NOMO-1 treated with DMSO at 0.1 percent for 48 hours (cell line): ENCODE data around the gene AMIGO1.

Experiments
- DNase-seq: peaks from one replicate; lab custom pipeline; 2025; ENCODE audit not compliant: unreplicated experiment; lab: John Stamatoyannopoulos, UW

AMIGO1 gene

DNA sequence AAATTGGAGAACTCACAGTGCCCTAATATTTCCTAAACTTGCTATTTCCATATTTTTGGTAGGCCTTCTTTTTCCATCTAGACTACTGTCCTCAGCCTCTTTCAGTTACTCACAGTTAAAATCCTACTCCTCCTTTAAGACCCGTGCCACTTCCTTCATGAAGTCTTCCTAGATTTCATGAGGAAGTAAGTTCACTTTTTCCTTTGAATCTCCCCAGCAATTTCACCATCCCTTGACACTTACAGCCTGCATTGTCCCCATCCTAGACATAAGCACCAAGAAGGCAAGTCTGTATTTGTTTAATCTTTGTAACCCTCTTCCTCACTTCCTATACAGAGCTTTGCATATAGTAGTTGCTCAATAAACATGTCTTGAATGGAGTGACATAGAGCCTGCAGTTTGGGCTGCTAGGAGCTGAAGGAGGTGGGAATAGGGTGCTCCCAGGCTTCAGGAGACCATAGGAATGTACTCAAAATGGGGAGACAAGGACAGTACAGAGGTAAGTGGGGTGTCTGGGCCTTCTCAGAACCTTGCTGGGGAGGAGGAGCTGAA lies 24.9 kb upstream of the AMIGO1 start:
- DNase-seq: no peak

DNA sequence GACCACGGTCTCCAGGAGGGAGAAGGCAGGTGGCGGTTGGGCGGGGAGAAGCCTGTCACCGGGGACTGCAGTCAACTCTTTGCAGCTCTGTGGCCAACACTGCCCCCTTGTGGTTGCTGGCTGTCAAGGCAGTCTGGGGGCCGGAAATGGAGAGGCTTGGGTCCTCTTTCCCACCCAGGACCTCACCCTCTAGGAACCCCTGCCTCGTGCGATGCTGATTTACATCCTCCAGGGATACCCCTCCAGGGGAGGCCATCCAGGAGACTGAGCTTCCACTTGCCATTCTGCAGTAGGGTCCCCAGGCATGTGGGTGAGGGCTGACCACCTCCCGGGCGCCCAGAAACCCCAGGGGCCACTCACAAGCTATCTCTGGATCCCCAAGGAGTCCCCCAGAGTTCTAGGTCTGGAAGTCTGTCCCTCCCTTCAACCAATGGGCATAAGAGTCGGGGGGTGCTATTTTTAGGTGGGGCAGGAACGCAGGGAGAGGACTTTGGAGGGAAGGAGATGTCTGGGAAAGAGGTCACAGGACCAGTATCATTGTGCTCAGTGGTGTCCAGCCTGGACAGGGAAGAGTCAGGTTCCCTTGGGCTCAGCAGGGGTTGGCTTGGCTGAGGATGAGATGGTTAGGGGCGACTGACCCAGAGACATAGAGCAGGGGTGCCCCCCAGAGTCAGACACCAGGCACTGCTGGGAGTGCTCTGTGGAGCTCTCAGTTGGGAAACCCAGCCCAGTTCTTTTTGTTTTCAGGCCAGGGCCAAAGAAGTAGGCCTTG lies 23.0 kb upstream of the AMIGO1 start:
- DNase-seq: peak; percentile 69

DNA sequence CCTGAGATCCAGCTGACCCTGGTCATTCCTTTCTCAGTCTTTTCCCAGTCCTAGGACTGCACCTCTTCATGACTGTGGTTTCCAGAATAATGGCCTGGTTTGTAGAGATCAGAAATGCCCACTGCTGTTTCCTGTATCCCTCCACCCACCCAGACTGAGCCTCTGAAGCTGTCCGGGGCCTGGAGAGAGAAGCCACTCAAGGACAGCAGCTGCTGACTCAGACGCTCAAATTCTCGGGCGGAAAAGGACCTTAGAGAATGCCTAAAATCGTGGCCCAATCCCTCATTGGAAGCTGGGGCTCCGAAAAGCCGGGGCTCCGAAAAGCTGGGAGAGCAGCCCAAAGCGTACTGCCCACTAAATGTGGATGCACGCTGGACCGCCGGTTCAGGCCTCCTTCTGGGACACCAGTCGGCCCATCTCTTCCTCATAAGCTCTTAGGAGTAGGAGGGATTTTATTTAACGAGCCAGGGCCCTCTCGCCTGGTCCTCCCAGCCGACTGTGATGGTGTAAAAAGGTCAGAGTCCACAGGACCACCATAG lies 22.4 kb upstream of the AMIGO1 start:
- no peak for DNase-seq

DNA sequence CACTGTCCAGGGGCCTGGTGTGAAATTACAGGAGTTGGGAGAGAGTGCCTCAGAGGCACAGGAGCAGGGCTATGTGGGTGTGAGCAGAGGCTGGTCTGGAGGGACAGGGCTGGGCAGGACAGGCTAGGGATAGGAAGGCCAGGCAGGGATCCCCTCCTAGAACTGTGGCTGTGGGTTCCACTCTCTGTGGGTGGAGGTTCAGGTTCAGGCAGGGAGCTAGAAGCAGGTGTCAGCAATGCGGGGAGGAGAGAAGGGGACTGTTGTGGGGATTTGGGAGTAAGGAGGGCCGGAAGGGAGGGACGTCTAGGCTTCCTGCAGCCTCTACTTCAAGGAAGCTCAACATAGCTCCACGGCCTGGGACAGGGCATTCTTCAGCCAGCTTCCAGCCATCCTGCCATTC lies 21.9 kb upstream of the AMIGO1 start:
- no peak for DNase-seq

DNA sequence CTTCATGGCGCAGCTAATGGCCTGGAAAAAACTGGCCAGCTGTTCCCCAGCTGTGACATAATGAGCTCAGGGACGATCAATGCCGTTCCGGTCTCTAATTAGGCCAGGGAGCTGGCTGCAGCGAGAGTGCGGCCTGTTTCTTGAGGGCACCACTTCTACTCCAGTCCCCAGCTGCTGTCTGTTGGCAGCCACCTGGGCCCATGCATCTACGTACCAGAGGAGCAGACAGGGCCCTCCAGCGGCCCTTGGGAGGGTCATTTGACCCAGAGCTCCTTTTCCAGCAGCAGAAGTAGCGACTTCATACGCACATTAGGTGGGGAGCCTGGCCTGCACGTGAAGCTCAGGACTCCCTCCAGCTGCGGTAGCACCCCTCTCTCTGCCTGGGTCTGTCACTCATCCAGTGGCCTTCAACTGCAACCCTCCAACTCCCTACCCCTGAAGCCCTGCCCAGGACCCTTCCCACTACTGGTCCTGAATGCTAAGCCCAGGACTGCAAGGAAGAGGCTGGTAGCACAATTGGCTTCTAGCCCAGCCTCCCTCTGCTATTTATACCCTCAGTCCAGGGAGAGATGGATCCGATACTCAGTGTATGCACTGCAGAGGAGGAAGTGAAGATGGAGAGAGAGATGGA lies 21.0 kb upstream of the AMIGO1 start:
- no peak for DNase-seq

DNA sequence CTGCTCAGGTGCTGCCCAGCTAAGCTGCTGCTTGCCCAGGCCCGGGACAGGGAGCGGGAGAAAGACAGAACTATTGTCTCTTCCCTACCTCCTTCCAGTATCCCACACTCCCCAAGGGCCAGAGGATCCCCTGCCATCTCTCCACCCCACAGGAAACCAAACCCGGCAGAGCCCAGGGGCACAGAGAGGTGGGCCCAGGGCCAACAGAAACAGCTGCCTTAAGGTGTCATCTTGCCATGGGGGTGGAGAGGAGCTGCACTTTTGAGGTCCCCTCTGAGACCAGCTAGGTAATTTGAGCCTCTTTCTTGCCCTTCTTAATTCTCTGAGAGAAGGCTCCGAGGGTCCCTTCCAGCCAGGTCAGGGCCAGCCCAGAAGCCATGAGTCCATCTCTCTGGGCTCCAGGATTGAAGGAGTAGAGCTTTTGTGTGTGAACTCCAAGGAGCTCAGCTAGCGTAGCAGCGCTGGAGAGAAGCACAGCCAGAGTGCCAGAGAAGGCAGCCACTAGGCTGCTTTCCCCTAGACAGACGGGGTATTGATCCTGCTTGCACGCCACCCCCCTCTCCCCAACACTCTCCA lies 20.4 kb upstream of the AMIGO1 start:
- DNase-seq: no peak

DNA sequence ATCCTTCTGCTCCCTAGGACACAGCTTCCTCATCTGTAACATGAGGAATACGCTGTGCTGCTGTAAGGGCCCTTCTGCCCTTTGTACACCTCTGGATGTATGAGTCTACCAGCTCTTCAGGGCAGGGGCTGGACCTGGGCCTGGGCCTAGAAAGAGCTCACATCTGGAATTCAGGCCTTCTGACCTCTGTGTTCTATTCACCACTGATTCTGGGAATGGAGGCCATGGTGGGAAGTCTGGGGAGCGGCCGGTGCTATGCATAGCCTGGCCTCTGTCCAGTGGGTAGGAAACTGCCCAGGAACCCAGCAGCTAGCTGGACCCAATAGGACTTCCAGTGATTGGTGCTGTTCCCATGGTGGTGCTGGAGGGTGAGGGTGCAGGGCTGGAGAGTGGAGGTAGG lies 19.2 kb upstream of the AMIGO1 start:
- DNase-seq: no peak

DNA sequence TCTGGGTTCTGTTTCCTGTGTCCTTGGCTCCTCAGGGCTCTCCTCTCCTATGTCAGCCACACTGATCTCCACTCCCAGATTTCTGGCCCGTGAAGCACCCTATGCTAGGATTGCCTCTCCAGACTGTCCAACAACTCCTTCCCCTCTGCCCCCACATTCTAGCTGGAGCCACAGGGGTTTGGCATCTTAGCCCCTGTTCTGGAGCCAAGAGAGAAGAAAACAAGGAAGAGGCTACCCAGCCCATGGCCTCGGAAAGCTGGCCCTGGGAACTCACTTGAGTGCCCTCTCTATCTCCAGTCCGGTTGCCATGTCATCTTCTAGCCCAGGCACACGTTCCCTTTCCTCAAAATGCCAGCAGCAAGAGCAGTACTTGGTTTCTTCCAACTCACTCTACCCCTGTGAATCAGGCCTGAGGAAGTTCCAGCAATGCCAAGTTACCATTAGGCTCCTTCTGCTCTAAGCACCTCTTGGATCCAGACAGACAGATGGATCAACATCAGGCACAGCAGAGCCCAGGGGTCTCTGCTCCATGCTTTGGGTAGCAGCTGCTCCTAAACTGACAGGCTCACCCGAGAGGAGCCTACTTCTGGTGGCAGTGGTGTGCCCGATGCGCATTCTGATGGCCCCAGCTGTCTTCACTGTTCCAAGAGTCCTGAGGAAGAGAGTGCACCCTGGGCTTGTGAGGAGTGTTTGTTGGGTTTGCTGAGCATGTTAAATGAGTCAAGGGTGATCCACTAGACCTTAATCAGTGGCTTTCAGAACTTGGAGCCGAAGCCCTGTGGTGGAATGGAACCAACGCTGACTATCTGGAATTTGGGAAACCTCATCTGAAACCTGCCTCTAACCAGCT lies 18.5 kb upstream of the AMIGO1 start:
- no peak for DNase-seq

DNA sequence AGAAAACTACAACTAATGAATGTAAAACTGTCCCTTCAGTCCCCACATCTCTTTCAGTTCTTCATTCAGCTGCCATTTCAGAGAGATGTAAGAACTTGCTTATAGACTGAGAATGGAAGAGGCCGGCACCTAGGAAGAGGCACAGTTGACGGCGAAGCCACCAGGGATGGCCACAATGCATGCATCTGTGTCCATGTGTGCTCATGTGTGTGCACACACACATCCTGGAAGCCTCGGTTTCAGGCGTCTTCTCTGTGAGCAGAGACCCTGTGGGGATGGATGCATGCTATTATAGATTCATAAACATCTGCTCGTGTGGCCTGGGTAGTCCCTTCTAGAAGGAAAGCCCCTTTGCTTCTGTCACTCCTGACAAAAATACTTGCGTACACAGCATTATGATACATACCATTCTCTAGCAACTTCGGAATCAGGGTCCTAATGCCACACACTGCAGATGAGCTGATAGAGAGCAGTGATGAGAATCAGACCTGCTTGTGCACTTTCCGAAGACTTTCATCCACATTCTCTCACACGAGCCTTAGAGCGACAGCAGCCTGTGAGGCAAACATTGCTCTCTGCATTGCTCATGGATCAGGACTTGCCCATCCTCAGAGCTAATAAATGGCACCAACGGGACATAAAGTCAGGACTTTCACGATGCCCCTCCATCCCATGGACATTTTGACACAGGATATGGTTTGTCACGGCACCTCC lies 17.7 kb upstream of the AMIGO1 start:
- no peak for DNase-seq

DNA sequence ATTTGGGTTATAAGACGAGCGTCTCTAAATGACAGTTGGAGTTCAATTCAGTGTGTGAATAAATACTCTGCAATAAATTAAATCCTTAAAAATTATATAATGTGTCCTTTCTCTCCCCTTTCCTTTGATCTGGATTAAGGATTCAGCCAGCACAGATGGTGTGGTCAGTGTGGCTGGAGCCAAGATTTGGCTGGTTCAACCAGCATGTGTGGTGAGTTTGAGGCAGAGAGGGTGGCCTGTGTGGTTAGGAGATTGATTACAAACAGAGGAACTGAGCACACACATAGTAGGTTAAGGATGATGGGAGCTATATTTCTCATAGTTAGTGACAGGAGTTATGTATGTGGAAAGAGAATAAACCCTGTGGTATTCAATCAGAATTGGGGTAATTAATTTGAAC lies 14.2 kb upstream of the AMIGO1 start:
- DNase-seq: no peak

DNA sequence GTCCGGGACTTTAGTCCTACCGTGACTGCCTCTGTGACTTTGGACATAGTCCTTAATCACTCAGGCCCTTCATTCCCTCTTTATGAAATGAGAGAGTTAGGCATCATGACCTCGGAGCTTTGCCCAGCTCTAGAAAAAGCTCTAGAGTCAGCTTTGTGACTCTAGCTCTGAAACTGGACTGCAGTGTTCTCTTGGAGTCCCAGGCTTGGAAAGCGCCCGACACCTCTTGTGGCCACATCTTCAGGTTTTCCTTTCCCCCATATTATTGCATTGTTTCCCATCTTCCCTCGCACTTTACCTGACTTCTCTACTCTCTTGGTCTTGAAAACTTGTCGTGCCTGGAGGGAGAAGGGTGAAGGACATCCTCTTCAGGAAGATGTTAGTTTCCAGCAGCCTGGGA lies 12.5 kb upstream of the AMIGO1 start:
- DNase-seq: no peak

DNA sequence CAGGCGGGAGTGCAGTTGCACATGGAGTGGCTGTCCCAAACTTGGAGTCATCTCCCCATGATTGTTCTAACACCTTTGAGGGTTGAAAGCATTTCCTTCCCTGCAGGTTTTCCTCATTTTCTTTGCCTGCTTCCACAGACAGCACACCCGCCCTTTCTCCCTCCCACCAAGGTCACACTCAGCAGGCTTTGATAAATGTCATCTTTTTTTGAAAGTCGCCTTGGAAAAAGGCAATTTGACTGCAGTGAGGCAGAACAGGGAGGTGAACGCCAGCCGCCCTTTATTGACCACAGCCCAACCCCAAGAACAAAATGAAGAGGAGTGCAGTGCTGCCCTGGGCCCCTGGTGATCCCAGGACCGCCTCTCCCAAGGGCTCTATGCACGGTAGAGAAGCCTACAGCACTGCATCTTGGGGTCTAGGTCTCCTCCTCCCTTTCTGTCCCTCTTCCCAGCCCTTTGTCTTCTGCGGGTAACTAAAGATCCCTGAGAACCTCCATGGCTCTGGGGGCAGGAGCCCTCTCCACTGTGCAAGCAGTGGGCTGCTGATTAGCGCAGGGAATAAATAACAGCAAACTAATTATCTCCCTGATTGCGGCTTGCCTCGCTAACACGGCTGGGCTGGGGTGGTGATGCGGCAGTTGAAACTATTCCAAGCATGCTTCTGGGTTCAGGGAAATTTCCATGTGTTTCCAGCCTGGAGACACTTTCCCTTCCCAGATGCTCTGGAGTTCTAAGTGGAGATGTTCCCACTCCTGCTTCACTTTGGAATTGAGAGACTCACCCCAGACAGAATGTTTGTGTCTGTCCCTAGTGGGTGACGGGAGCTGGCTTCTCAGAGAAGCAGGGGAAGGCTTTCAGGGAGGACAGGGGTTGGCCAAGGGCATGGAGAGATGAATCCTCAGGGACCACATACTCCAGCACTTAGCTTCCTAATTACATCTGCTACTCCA lies 11.8 kb upstream of the AMIGO1 start:
- DNase-seq: no peak

DNA sequence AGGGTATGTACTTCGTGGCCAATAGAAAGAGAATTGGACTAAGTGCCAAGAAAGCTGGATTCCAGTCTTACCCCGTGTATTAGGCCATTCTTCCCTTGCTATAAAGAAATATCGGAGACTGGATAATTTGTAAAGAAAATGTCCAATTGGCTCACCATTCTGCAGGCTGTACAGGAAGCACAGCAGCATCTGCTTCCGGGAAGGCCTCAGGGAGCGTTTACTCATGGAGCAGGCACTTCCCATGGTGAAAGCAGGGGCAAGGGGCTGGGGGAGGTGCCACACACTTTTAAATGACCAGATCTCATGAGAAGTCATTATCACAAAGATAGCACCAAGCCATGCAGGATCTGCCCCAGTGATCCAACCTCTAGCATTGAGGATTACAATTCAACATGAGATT lies 7.8 kb upstream of the AMIGO1 start:
- no peak for DNase-seq

DNA sequence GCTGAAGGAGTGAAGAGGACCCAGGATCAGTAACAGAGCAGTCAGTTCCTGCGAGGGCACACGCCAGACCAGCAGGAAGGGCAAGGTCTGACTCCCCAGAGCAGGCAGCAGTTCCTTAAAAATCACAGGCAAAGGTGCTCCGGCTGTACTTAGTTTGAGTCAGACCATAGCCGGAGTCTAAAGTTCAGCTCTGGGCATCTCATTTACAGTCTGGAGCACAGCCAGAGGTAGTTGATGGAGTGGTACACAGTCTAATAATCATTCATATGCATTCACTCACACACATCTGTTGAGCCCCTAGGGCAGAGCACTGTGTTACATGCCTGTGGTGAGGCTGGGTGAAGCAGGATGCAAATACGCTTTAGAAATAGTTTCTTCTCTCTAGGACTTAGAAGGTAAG lies 7.3 kb upstream of the AMIGO1 start:
- DNase-seq: no peak

DNA sequence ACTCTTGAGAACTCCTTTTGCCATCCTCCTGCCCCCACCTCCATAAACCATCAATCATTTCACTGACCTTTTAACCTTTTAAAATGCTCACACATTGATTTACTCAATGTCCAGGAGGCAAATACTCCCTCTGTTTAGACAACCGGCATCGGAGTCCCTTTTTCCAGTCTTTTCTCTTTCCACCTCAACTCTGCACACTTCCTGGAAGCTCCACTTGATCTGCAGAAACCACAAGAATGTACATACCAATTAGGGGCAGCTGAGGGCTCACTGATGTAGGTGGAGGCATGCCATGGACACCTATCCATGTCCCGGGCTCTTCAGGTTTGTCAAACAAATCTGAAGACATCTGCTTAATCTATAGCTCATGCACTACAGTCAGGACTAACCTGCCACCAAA lies 5.3 kb upstream of the AMIGO1 start:
- DNase-seq: no peak

DNA sequence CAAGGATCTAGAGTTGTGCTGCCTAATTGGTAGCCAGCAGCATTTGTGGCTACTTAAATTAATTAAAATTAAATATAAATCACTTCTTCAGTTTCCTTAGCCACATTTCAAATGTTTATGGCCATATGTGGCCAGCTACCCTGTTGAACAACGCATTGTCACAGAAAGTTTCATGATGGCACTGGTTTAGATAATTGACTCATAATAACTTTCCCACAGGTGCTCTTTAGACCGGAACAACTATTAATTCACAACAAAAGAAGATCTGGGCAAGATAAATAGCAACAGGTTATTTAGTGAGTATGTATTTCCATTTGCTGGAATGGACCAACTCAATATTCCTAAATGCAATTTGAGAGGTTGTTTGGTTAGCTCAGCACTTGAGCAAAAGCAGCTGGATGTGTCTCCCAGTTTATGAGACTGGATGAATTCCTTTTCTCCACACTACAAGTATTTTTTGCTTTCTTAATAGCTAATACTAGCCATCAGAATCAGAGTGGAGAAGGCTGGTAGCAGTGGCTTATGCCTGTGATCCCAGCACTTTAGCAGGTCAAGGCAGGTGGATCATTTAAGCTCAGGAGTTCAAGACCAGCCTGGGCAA lies 3.7 kb upstream of the AMIGO1 start:
- DNase-seq: no peak

DNA sequence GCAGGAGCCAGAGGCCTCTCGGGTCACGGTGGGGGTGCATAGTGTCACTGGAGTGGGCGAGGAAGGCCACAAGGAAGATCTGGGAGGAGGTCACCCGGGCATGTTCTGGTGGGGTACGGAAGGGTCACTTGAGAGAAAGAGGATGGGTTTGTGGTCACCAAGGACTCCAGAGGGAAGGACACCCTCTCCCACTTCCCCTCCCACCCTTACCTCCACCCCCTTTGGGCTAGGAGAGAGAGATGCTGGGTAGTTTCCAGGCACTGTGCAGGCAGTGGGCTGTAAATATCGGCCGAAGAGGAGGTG lies 703 bp downstream of the AMIGO1 start:
- no peak for DNase-seq

DNA sequence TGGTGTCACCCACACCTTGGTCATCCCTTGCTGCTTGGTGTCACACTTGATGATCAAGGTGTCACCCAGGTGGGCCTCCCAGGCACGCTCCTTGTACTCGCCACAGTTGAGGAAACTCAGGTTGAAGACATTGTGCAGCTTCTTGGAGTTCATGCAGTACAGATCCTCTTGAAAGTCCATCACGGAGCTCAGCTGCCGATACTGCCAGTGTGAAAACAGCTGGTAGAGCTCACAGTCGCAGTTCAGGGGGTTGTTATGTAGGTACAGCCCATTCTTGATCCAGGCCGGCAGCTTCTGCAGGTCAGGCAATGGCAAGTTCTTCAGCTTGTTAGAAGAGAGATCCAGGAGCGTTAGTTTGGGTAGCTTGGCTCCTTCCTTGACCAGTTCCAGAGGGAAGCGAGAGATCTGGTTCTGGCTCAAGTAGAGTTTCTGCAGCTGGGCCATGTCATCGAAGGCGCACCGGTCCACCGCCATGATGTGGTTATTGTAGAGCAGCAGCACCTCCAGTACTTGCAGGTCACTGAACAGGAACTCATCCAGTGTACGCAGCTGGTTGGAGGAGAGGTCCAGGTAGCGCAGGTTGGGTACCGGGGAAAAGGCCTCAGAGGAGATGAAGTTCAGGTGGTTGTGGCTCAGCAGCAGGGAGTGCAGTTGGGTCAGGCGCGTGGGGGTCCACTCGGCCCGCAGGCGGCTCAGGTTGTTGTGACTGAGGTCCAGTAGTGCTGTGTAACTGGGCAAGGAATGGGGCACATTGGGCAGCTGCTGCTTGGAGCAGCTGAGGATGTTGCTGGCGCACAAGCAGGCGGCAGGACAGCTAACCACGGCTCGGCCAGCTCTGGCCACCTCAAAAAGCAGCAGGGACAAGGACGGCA lies 1.3 kb downstream of the AMIGO1 start:
- no peak for DNase-seq
